ENCODE data around the gene MBNL2. TPM values are rescaled to one million over a fixed set of nuclear protein-coding genes. Genes with fewer than 3 reads are reported as not detected.

Gene MBNL2
- total RNA-seq, 1 experiment from 2014 or later = 17.8 TPM

GRCh38 chr13:97272526-97272925 is 50.4 kb downstream of the MBNL2 start:
- ChIA-PET POLR2A (ENCODE audit: unreplicated experiment) (no interaction called here), CTCF (no interaction called here)
- Histone ChIP-seq H3K9ac (ENCODE audit: low read length) (no peak overlapping the region), H3K9me2 (replicated peaks; ENCODE audit: low read length) (no peaks in the 10 kb centered on the region), H3K4me1 (ENCODE audit: insufficient read depth, low read length) (peaks cover 35% of the 10 kb centered on the region), H4K20me1 (ENCODE audit: low read length) (no peaks in the 10 kb centered on the region), H2AFZ (ENCODE audit: low read length) (no peak overlapping the region), H3K9me3 (ENCODE audit: low read length) (no peaks in the 10 kb centered on the region), H3K4me3 (ENCODE audit: low read length) (no peak overlapping the region), H3K27ac (ENCODE audit: low read length) (peak overlapping the region; percentile 9; the same call in 1 of the 2 replicates), H3F3A (ENCODE audit: low read length, unreplicated experiment) (no peaks in the 10 kb centered on the region), H3K4me2 (ENCODE audit: low read length) (no peak overlapping the region), H3K36me3 (ENCODE audit: low read depth, low read length) (0 out of 2 replicates have a peak, but pooled peaks cover 3% of the 10 kb centered on the region), H3K79me2 (ENCODE audit: low read length) (peaks cover 18% of the 10 kb centered on the region), H3K27me3 (ENCODE audit: low read length) (no peaks in the 10 kb centered on the region)
- TF ChIP-seq EZH2phosphoT487 (IDR thresholded peaks at IDR 0.05; ENCODE audit: borderline replicate concordance, low read length) (no peak), EZH2 (IDR thresholded peaks at IDR 0.05; ENCODE audit: low read length, unreplicated experiment) (no peak)
- BruUV-seq (replicated peaks) = no TSS peak
- DNase-seq (no peak), ATAC-seq (no peak)
- intact Hi-C loops (cut with micrococcal nuclease) = loop anchor here (5.0 kb wide), 1 partner anchor 70 kb away; no protein-coding TSS in a partner anchor

- ChIA-PET POLR2A (ENCODE audit: unreplicated experiment) (interaction anchor here (0.7 kb wide), 1 partner anchor 42 kb away, joined by 4 read pairs; no protein-coding TSS in a partner anchor), CTCF (no interaction called here)
- intact Hi-C loops (cut with micrococcal nuclease) = loop anchor here (1.0 to 5.0 kb wide), 2 partner anchors 15 to 69 kb away; no protein-coding TSS in a partner anchor
- ATAC-seq = peak; percentile 56
- Histone ChIP-seq H3K9ac (ENCODE audit: low read length) (no peak overlapping the region), H3K36me3 (ENCODE audit: low read depth, low read length) (0 out of 2 replicates have a peak, but pooled peaks cover 3% of the 10 kb centered on the region), H3K79me2 (ENCODE audit: low read length) (peaks cover 18% of the 10 kb centered on the region), H3K9me3 (ENCODE audit: low read length) (no peaks in the 10 kb centered on the region), H3K4me1 (ENCODE audit: insufficient read depth, low read length) (peaks cover 37% of the 10 kb centered on the region), H3K4me2 (ENCODE audit: low read length) (no peak overlapping the region), H2AFZ (ENCODE audit: low read length) (no peak overlapping the region), H3F3A (ENCODE audit: low read length, unreplicated experiment) (no peaks in the 10 kb centered on the region), H3K27ac (ENCODE audit: low read length) (peak overlapping the region; percentile 76), H4K20me1 (ENCODE audit: low read length) (no peaks in the 10 kb centered on the region), H3K4me3 (ENCODE audit: low read length) (no peak overlapping the region), H3K27me3 (ENCODE audit: low read length) (no peaks in the 10 kb centered on the region), H3K9me2 (replicated peaks; ENCODE audit: low read length) (no peaks in the 10 kb centered on the region)
- no peak for DNase-seq
- TF ChIP-seq EZH2phosphoT487 (IDR thresholded peaks at IDR 0.05; ENCODE audit: borderline replicate concordance, low read length) = no peak
- TF ChIP-seq EZH2 (IDR thresholded peaks at IDR 0.05; ENCODE audit: low read length, unreplicated experiment) = no peak
- no peak for TF ChIP-seq CTCF (conservative IDR thresholded peaks at IDR 0.05; ENCODE audit: low read depth, low read length)
- no TSS peak for BruUV-seq (replicated peaks)
Observed at GRCh38 chr13:97273341-97273831, 51.3 kb downstream of the MBNL2 start.

GRCh38 chr13:97274829-97275649 is 52.9 kb downstream of the MBNL2 start:
- POLR2A ChIA-PET (ENCODE audit: unreplicated experiment) = no interaction called here
- peak overlapping the region; percentile 64 for H3K4me2 ChIP-seq (ENCODE audit: low read length)
- H3K4me1 ChIP-seq (ENCODE audit: insufficient read depth, low read length) = peaks cover 53% of the 10 kb centered on the region
- TF ChIP-seq CTCF (conservative IDR thresholded peaks at IDR 0.05; ENCODE audit: low read depth, low read length) (no peak), EZH2 (IDR thresholded peaks at IDR 0.05; ENCODE audit: low read length, unreplicated experiment) (no peak), EZH2phosphoT487 (IDR thresholded peaks at IDR 0.05; ENCODE audit: borderline replicate concordance, low read length) (no peak)
- H3K4me3 ChIP-seq (ENCODE audit: low read length) = peak overlapping the region; percentile 10; the same call in 1 of the 2 replicates
- 0 out of 2 replicates have a peak, but pooled peaks cover 3% of the 10 kb centered on the region for H3K36me3 ChIP-seq (ENCODE audit: low read depth, low read length)
- intact Hi-C loops (cut with micrococcal nuclease) = loop anchor here (2.0 to 5.0 kb wide), 2 partner anchors 20 to 67 kb away; no protein-coding TSS in a partner anchor
- no peaks in the 10 kb centered on the region for H3F3A ChIP-seq (ENCODE audit: low read length, unreplicated experiment)
- H3K9ac ChIP-seq (ENCODE audit: low read length) = no peak overlapping the region
- peak; percentile 75 for DNase-seq
- H3K79me2 ChIP-seq (ENCODE audit: low read length) = peaks cover 28% of the 10 kb centered on the region
- CTCF ChIA-PET = no interaction called here
- H2AFZ ChIP-seq (ENCODE audit: low read length) = no peak overlapping the region
- no peaks in the 10 kb centered on the region for H4K20me1 ChIP-seq (ENCODE audit: low read length)
- BruUV-seq (replicated peaks) = no TSS peak
- H3K9me2 ChIP-seq (replicated peaks; ENCODE audit: low read length) = no peaks in the 10 kb centered on the region
- H3K27me3 ChIP-seq (ENCODE audit: low read length) = no peaks in the 10 kb centered on the region
- no peaks in the 10 kb centered on the region for H3K9me3 ChIP-seq (ENCODE audit: low read length)
- ATAC-seq = peak; percentile 76
- peak overlapping the region; percentile 76 for H3K27ac ChIP-seq (ENCODE audit: low read length)

All from PC-3 (cell line).